HFFc6 (cell line): ENCODE measurements around the gene MICAL2. TPM values are rescaled to one million over a fixed set of nuclear protein-coding genes. Genes with fewer than 3 reads are reported as not detected.
A peak's percentile ranks its signal among the peaks of the same experiment; 100 is the strongest.

Source experiments
- DNase-seq: peaks from one replicate; pipeline ENCODE4 v3.0.0-alpha.2; 2018
- H3K27ac Mint-ChIP-seq: 2 replicates; pipeline ENCODE4 v1.8.0; 2020; ENCODE audit warnings: mild to moderate bottlenecking, mixed read lengths
- H3K27me3 Mint-ChIP-seq: 2 replicates; pipeline ENCODE4 v1.8.0; 2021; ENCODE audit warnings: mild to moderate bottlenecking, moderate library complexity, mixed read lengths; ENCODE audit not compliant: insufficient read depth
- H3K36me3 Mint-ChIP-seq: 2 replicates; pipeline ENCODE4 v1.8.0; 2021; ENCODE audit warnings: low read depth, mixed read lengths
- H3K4me1 Mint-ChIP-seq: 2 replicates; pipeline ENCODE4 v1.8.0; 2020; ENCODE audit warnings: low read depth, mixed read lengths
- H3K4me3 Mint-ChIP-seq: 2 replicates; pipeline ENCODE4 v1.8.0; 2020; ENCODE audit warnings: mild to moderate bottlenecking, moderate library complexity, mixed read lengths
- H3K9me3 Mint-ChIP-seq: 2 replicates; pipeline ENCODE4 v1.8.0; 2020; ENCODE audit warnings: mild to moderate bottlenecking, mixed read lengths
- CTCF ChIP-seq: fragments of 200-600 bp; sonication (generic); IDR thresholded peaks from 2 replicates; pipeline ENCODE4 v1.5.0; 2021; ENCODE audit warnings: antibody characterized with exemption, mild to moderate bottlenecking
- total RNA-seq, 6 experiments: library from RNA; stranded (reverse); fragmentation: NEBNext Ultra II Directional; extraction: Animal tissue kit (Norgen Biotek cat#: 25700); gene quantifications; 2 replicates in 1 of 6; 3 replicates in 5 of 6; pipeline ENCODE4 v1.2.3, GENCODE V29; 2021

The MICAL2 gene
- total RNA-seq, 6 experiments from 2014 or later = 199 to 252 (median 233) TPM

- Mint-ChIP-seq H3K27me3 (no peaks in the 10 kb centered on the region; the same call in 1 of the 2 replicates), H3K4me3 (no peak overlapping the region), H3K36me3 (peaks cover 82% of the 10 kb centered on the region), H3K4me1 (peaks cover 61% of the 10 kb centered on the region), H3K9me3 (no peaks in the 10 kb centered on the region), H3K27ac (peak overlapping the region; percentile 56)
- DNase-seq = no peak
- TF ChIP-seq CTCF = no peak
Measured at GRCh38 chr11:12212821-12213185, 102.4 kb downstream of the MICAL2 start.

- DNase-seq = peak; percentile 25
- TF ChIP-seq CTCF = no peak
- Mint-ChIP-seq H3K4me3 (no peak overlapping the region), H3K9me3 (no peaks in the 10 kb centered on the region), H3K27me3 (peaks cover under 1% of the 10 kb centered on the region; the same call in 1 of the 2 replicates), H3K4me1 (peaks cover 50% of the 10 kb centered on the region), H3K36me3 (peaks cover 82% of the 10 kb centered on the region), H3K27ac (peak overlapping the region; percentile 56)
Measured at GRCh38 chr11:12213883-12214282, 103.5 kb downstream of the MICAL2 start.

GRCh38 chr11:12214751-12215150 lies 104.4 kb downstream of the MICAL2 start:
- Mint-ChIP-seq H3K4me1 (peaks cover 44% of the 10 kb centered on the region), H3K36me3 (peaks cover 80% of the 10 kb centered on the region), H3K27me3 (peaks cover 5% of the 10 kb centered on the region; the same call in 1 of the 2 replicates), H3K27ac (peak overlapping the region; percentile 81), H3K9me3 (no peaks in the 10 kb centered on the region), H3K4me3 (no peak overlapping the region)
- peak; percentile 26 for DNase-seq
- no peak for TF ChIP-seq CTCF

- Mint-ChIP-seq H3K4me3 (no peak overlapping the region), H3K4me1 (peaks cover 44% of the 10 kb centered on the region), H3K27ac (peak overlapping the region; percentile 81), H3K36me3 (peaks cover 80% of the 10 kb centered on the region), H3K9me3 (no peaks in the 10 kb centered on the region), H3K27me3 (peaks cover 5% of the 10 kb centered on the region)
- no peak for TF ChIP-seq CTCF
- no peak for DNase-seq
Measured at GRCh38 chr11:12215181-12215593, 104.8 kb downstream of the MICAL2 start.

GRCh38 chr11:12216041-12216451 lies 105.7 kb downstream of the MICAL2 start:
- Mint-ChIP-seq H3K4me1 (peaks cover 46% of the 10 kb centered on the region), H3K9me3 (no peaks in the 10 kb centered on the region), H3K27me3 (peaks cover 5% of the 10 kb centered on the region), H3K27ac (peak overlapping the region; percentile 60; the same call in 1 of the 2 replicates), H3K36me3 (peaks cover 79% of the 10 kb centered on the region), H3K4me3 (no peak overlapping the region)
- TF ChIP-seq CTCF = no peak
- no peak for DNase-seq
